Astrocyte of the cerebellum (primary cell): ENCODE measurements around the gene TMEM196.
A peak's percentile ranks its signal among the peaks of the same experiment; 100 is the strongest.

Experiments
- DNase-seq: peaks from one replicate; pipeline ENCODE4 v3.0.0-alpha.2; 2011; ENCODE audit warnings: low read depth
- H3K4me3 ChIP-seq: 2 replicates; pipeline ENCODE4 v1.5.1; 2011; ENCODE audit warnings: mild to moderate bottlenecking, low read depth, low read length, moderate library complexity
- in situ Hi-C: cut with HindIII; loops from 2 replicates; pipeline ENCODE4 v1.10.0; 2017; ENCODE audit warnings: low sequenced_read_pairs
- TF ChIP-seq, protein P1 (sequence below): IDR thresholded peaks from 2 replicates; pipeline ENCODE4 v1.5.1; 2012; ENCODE audit warnings: low read length, low read depth, moderate library complexity, mild to moderate bottlenecking; ENCODE audit errors: missing control alignments

Gene TMEM196

DNA sequence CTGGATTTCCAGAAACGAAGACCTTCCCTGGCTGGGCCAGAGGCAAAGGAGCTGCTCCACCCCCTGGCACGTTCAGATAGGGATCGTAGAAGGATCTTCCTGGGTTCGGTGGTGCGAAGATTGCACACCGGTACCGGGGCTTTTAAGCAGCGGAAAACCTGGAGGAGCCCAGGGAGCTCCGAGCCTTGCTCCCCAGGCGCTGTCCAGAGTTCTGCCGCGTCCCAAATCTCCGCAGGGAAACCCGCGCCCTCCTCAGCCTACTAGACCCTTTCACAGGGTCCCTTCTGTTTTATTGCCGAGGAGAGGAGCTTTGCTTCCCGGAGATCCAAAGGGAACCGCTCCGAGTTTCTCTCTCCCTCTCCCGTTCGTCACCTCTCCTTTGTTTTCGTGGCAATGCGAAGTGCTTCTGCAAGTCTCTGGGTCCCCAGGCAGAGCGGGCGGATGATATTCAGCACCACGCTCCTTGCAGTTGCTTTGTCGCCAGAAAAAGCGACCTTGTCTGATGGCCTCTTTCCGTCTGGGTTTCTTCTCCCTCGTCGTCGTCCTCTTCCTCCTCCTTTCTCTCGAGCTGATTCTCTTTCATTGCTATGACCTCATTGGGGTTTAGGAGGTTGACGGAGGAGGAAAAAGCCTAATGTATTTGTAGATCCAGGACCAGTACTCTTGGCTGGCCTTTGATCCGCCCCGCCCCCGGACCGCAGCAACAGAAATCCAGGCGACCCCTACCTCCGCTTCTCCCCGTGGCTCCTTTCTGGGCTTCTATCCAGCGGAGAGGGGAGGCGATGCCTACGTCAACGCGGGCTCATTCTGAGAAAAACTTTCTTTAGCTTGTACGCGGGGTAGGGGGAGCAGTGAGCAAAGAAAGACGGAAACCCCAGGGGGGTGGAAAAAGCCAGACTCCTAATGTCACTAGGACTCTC is at the start of gene TMEM196:
Gene TMEM196, minus strand, starts transcription at position 777 of the 920 bp plus-strand sequence. CDS start 921 bp downstream, outside the sequence.
- DNase-seq: peak; percentile 36
- H3K4me3 ChIP-seq: peak within 1 kb of the TSS; percentile 46
- TF ChIP-seq, protein P1, sequence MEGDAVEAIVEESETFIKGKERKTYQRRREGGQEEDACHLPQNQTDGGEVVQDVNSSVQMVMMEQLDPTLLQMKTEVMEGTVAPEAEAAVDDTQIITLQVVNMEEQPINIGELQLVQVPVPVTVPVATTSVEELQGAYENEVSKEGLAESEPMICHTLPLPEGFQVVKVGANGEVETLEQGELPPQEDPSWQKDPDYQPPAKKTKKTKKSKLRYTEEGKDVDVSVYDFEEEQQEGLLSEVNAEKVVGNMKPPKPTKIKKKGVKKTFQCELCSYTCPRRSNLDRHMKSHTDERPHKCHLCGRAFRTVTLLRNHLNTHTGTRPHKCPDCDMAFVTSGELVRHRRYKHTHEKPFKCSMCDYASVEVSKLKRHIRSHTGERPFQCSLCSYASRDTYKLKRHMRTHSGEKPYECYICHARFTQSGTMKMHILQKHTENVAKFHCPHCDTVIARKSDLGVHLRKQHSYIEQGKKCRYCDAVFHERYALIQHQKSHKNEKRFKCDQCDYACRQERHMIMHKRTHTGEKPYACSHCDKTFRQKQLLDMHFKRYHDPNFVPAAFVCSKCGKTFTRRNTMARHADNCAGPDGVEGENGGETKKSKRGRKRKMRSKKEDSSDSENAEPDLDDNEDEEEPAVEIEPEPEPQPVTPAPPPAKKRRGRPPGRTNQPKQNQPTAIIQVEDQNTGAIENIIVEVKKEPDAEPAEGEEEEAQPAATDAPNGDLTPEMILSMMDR: no peak
- in situ Hi-C loops: loop anchor here (25.0 kb wide), 2 partner anchors 539 to 814 kb away; no protein-coding TSS in a partner anchor

DNA sequence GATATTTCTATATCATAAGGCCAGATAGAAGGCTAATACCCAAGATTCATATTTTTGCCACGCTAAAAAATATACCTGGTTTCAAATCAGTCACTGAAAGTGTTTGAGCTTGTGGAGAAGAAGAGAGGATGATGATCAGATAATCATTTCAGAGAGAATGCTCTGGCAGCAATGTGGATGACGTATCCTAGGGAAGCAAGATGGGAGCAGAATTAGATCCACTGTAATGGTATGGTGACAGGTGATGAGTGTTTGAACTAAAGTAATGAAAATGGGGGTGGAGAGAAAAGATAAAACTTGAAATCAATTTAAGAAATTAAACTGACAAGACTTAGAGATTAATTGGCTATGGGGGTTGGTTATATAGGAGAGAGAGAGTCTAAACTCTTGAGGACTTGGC is 42.7 kb upstream of the TMEM196 start:
- TF ChIP-seq, protein P1: no peak
- DNase-seq: no peak
- H3K4me3 ChIP-seq: no peak overlapping the region
- in situ Hi-C loops: no loop called here

DNA sequence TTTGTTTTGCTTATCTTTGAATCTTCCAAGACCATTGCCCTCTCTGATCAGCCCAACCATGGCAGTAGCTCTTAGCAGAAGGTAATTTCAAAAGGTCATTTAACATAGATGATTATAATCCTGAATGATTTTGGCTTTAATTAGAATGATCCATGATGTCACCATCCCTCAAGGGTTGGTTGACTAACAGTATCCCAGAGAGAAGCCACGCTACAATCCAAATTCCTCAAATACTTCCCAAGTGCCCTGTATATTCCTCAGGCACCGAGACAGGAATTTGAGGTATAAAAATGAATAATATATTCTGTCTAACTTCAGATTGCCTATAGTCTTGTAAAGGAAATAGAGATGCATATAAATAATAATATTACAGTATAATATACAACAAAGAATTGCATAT is 42.1 kb upstream of the TMEM196 start:
- TF ChIP-seq, protein P1: no peak
- H3K4me3 ChIP-seq: no peak overlapping the region

DNA sequence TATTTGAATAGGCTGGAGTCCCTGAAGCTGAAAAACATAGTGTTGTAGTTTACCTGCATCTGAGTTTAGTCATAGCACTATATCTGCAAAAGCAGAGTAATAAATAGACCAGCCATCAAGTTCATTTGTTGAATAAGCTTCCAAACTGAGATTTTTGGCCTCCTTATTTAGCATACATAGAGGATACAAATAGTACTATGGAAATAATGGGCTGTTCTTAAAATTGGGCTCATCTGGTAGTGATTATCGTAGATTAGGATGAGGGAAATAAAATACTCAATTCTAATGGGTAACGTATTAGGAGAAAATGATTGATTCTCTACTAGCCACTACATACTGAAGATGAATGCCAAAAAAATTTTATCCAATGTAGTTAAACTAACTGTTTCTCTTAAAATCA is 41.4 kb upstream of the TMEM196 start:
- H3K4me3 ChIP-seq: no peak overlapping the region
- TF ChIP-seq, protein P1: no peak
- no peak for DNase-seq
- in situ Hi-C loops: no loop called here

More for the DNA sequence above, 42.1 kb upstream of the TMEM196 start:
- in situ Hi-C loops: no loop called here
- DNase-seq: peak; percentile 0

DNA sequence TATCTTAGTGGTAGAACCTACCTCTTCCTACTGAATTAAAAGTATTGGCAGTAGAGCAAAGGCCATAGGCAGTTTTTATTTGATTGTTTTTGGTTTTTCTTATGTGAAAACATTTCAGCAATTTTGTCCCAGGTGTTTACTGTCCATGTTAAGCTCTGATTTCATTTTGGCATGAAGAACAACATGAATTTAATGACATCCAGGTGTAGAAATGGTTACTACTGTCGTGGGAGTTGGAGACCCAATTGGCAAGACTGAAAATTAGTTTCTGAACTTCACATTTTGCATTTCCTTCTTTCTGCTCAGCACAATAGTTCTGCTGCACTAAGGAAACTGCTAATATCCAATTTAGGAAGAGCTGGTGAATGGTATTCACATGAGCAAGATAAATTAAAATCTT is 38.0 kb upstream of the TMEM196 start:
- TF ChIP-seq, protein P1: no peak
- DNase-seq: no peak
- in situ Hi-C loops: no loop called here
- no peak overlapping the region for H3K4me3 ChIP-seq

DNA sequence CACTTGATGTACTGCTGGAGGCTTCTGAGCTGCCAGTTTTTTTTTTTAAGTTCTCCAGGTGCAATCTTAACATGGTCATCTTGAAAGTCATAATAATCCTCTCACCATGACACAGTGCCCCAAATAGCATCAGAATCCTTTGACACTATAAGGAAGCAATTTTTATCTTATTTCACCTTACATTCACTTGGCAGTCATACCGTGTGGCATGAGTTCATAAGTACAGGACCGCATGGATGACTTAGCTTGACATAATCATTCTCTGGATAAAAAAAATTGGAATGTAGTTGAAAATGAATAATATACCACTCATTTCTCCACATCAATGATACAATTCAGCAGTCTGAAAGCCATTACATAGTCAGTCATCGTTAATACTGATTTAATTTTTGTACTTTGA is 25.6 kb upstream of the TMEM196 start:
- no peak overlapping the region for H3K4me3 ChIP-seq
- in situ Hi-C loops: no loop called here
- DNase-seq: no peak
- TF ChIP-seq, protein P1: no peak
